K562 (cell line): ENCODE measurements around the gene GARIN5B. TPM values are rescaled to one million over a fixed set of nuclear protein-coding genes. Genes with fewer than 3 reads are reported as not detected.
A peak's percentile ranks its signal among the peaks of the same experiment; 100 is the strongest.

Source experiments
- AFF1 ChIP-seq, 2 experiments: fragments of 450-650 bp; IDR thresholded peaks; 2 replicates each; pipeline ENCODE4 v1.6.1; 2018; ENCODE audit warnings: mild to moderate bottlenecking in 2 of 2, low read depth in 1 of 2; ENCODE audit not compliant: partially characterized antibody in 2 of 2
- ATF1 ChIP-seq, 2 experiments: fragments of 450-650 bp in 1 of 2; IDR thresholded peaks; 2 replicates each; pipeline ENCODE4 v1.6.1; 2016; ENCODE audit warnings: missing compliant biosample characterization in 1 of 2, missing genetic modification characterization in 1 of 2
- ATF6 ChIP-seq: sonication (generic); formaldehyde crosslinking; IDR thresholded peaks from 2 replicates; pipeline ENCODE4 v1.4.0; 2020; ENCODE audit warnings: mild to moderate bottlenecking, missing genetic modification reagents
- BCL6 ChIP-seq: fragments of 250-450 bp; sonication (Bioruptor Pico); IDR thresholded peaks from 2 replicates; pipeline ENCODE4 v1.4.0; 2020
- CHD4 ChIP-seq: fragments of 200-600 bp; sonication (generic); IDR thresholded peaks from 3 replicates; pipeline ENCODE4 v1.6.1; 2012; ENCODE audit warnings: low read depth, mild to moderate bottlenecking, mixed read lengths, low read length, inconsistent platforms; ENCODE audit not compliant: insufficient read depth, insufficient replicate concordance, poor library complexity, severe bottlenecking
- DLX4 ChIP-seq: fragments of 250-450 bp; sonication (Bioruptor Pico); IDR thresholded peaks from 2 replicates; pipeline ENCODE4 v1.6.1; 2021; ENCODE audit warnings: mild to moderate bottlenecking
- GATAD2B ChIP-seq: fragments of 450-650 bp; IDR thresholded peaks from 2 replicates; pipeline ENCODE4 v1.6.1; 2017; ENCODE audit warnings: mild to moderate bottlenecking, borderline replicate concordance
- NR2C2 ChIP-seq, 2 experiments: fragments of 200-800 bp in 1 of 2; sonication (Bioruptor generic) in 1 of 2; sonication (generic) in 1 of 2; formaldehyde crosslinking in 1 of 2; IDR thresholded peaks; 2 replicates each; pipeline versions ENCODE4 v1.6.1 to v1.8.0; 2016 to 2022; ENCODE audit warnings: mild to moderate bottlenecking in 1 of 2, missing compliant biosample characterization in 1 of 2, missing genetic modification characterization in 1 of 2, missing genetic modification reagents in 1 of 2
- RFX1 ChIP-seq: fragments of 450-650 bp; IDR thresholded peaks from 2 replicates; pipeline ENCODE4 v1.6.1; 2016; ENCODE audit warnings: mild to moderate bottlenecking, moderate library complexity
- SMAD4 ChIP-seq: fragments of 250-450 bp; sonication (Bioruptor Pico); conservative IDR thresholded peaks from 2 replicates; pipeline ENCODE4 v1.8.0; 2021; ENCODE audit warnings: inconsistent platforms, mild to moderate bottlenecking, moderate library complexity
- SRSF7 ChIP-seq: fragments of 200-400 bp; formaldehyde crosslinking; optimal IDR thresholded peaks from 2 replicates; pipeline ENCODE3; 2017; ENCODE audit warnings: mild to moderate bottlenecking, low read depth, low read length
- polyA plus RNA-seq, 8 experiments: library from polyadenylated mRNA; depleted of rRNA in 4 of 8; stranded (reverse) in 5 of 8; unstranded in 3 of 8; fragments of >200 nt; fragmentation: Nextera tagmentation in 2 of 8; fragmentation: Illumina TruSeq in 1 of 8; extraction: Ambion mirVana in 2 of 8; extraction: Trizol in 1 of 8; gene quantifications; 2 replicates each; pipeline versions ENCODE4 v1.2.1 to v1.2.3, GENCODE V29; 2011 to 2014; ENCODE audit warnings: inconsistent platforms in 1 of 8, missing spikeins in 1 of 8
- total RNA-seq, 7 experiments: library from RNA; depleted of rRNA in 6 of 7; stranded (reverse); fragments of >200 nt in 6 of 7; fragmentation: Illumina TruSeq in 2 of 7; extraction: Trizol in 2 of 7; gene quantifications; 2 replicates each; pipeline versions ENCODE4 v1.2.1 to v1.2.3, GENCODE V29; 2011 to 2021; ENCODE audit warnings: low replicate concordance in 1 of 7
- TF ChIP-seq, protein P1 (sequence below), 2 experiments: fragments of 450-650 bp in 1 of 2; sonication (generic) in 1 of 2; formaldehyde crosslinking in 1 of 2; IDR thresholded peaks in 1 of 2; conservative IDR thresholded peaks in 1 of 2; 2 replicates each; pipeline versions ENCODE4 v1.6.1 to v1.8.1; 2016 to 2023; ENCODE audit warnings: mild to moderate bottlenecking in 2 of 2, moderate library complexity in 2 of 2, inconsistent platforms in 1 of 2, missing genetic modification reagents in 1 of 2
- TF ChIP-seq, protein P2 (sequence below): fragments of 250-450 bp; sonication (Bioruptor Pico); IDR thresholded peaks from 2 replicates; pipeline ENCODE4 v1.8.0; 2021; ENCODE audit warnings: mild to moderate bottlenecking, moderate library complexity

GARIN5B gene
- total and polyA plus RNA-seq, 9 of the 15 experiments (the other 6 are each of a cell fraction or from before 2014, with no cell fraction given): not detected

DNA sequence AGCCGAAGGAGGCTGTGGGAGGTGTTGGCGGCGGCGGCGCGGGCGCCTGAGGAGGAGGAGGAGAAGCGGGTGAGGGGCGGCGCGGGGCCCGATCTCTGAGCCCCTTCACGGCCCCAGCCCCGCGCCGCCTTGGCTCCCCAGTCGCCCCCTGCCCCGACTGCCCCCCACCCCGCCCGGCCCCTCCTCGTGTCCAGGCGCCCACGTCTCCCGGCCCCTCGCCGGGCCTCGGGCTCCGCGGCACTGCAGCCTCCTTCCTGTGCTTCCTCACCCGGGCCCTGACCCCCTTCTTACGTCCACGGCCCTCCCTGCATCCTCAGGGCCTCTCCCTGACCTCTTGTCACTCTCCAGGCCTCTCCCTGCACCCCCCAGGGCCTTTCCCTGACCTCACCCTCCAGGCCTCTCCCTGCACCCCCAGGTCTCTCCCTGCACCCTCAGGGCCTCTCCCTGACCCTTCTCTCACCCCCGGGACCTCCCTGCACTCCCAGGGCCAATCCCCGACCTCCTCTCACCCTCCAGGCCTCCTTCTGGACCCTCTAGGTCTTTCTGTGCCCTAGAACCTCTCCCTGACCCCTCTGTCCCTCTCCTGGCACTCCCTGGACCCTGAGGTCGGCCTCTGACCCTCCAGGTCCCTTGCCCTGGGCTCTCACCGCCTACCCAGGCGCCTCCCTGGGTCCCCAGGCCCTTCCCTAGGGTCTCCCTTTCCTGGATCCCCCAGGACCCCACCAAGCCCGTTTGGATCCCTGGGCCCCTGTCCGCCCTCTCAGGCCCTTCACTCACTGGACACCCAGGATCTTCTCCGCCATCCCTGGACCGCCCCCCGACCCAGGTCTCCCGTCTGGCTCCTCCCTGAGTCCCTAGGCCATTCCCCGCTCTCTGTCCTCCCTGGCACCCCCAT, 22.9 kb downstream of the GARIN5B start (continued):
- TF ChIP-seq GATAD2B: no peak
- TF ChIP-seq BCL6 (CRISPR knock-in tag): no peak
- TF ChIP-seq NR2C2 (CRISPR knock-in tag; IDR thresholded peaks at IDR 0.05): no peak
- peak; percentile 67 for TF ChIP-seq NR2C2 (tag; IDR thresholded peaks at IDR 0.05)
- no peak for TF ChIP-seq DLX4 (CRISPR knock-in tag)
- TF ChIP-seq RFX1: no peak
- TF ChIP-seq, protein P1, sequence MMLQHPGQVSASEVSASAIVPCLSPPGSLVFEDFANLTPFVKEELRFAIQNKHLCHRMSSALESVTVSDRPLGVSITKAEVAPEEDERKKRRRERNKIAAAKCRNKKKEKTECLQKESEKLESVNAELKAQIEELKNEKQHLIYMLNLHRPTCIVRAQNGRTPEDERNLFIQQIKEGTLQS (IDR thresholded peaks at IDR 0.05): no peak
- TF ChIP-seq, protein P1 (CRISPR knock-in tag; conservative IDR thresholded peaks at IDR 0.05): no peak
- no peak for TF ChIP-seq SMAD4
- TF ChIP-seq AFF1 (IDR thresholded peaks at IDR 0.05; ENCODE audit: low read depth in 1 of 2, partially characterized antibody in 2 of 2): no peak
- no peak for TF ChIP-seq ATF6 (CRISPR knock-in tag)
- TF ChIP-seq ATF1 (CRISPR knock-in tag; IDR thresholded peaks at IDR 0.05): no peak
- no peak for TF ChIP-seq ATF1 (tag; IDR thresholded peaks at IDR 0.05)
- TF ChIP-seq SRSF7: no peak
- TF ChIP-seq, protein P2, sequence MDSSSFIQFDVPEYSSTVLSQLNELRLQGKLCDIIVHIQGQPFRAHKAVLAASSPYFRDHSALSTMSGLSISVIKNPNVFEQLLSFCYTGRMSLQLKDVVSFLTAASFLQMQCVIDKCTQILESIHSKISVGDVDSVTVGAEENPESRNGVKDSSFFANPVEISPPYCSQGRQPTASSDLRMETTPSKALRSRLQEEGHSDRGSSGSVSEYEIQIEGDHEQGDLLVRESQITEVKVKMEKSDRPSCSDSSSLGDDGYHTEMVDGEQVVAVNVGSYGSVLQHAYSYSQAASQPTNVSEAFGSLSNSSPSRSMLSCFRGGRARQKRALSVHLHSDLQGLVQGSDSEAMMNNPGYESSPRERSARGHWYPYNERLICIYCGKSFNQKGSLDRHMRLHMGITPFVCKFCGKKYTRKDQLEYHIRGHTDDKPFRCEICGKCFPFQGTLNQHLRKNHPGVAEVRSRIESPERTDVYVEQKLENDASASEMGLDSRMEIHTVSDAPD: no peak
- TF ChIP-seq CHD4: no peak
